Mesenchymal stem cell (in vitro differentiated cells and primary cell): ENCODE data around the gene RAMAC.
A peak's percentile ranks its signal among the peaks of the same experiment; 100 is the strongest.

Experiments used
- DNase-seq: peaks from one replicate; pipeline ENCODE4 v3.0.0-alpha.2; 2013
- H2AFZ ChIP-seq: one replicate; pipeline ENCODE4 v1.6.1; 2013; ENCODE audit warnings: low read depth, mild to moderate bottlenecking, control low read depth, inconsistent platforms, low read length, moderate library complexity
- H2AK5ac ChIP-seq: 2 replicates; pipeline ENCODE4 v1.6.1; 2013; ENCODE audit warnings: low read length, moderate library complexity, mild to moderate bottlenecking, inconsistent platforms; ENCODE audit not compliant: severe bottlenecking
- H2BK120ac ChIP-seq: one replicate; pipeline ENCODE4 v1.6.1; 2013; ENCODE audit warnings: low read depth, mild to moderate bottlenecking, inconsistent platforms, low read length, moderate library complexity
- H2BK12ac ChIP-seq, 2 experiments: one replicate each; pipeline ENCODE4 v1.6.1; 2013; ENCODE audit warnings: inconsistent platforms in 2 of 2, low read length in 2 of 2, mild to moderate bottlenecking in 2 of 2, moderate library complexity in 2 of 2, control low read depth in 1 of 2
- H2BK15ac ChIP-seq: one replicate; pipeline ENCODE4 v1.6.1; 2013; ENCODE audit warnings: mild to moderate bottlenecking, low read depth, inconsistent platforms; ENCODE audit not compliant: poor library complexity, severe bottlenecking
- H2BK5ac ChIP-seq: 2 replicates; pipeline ENCODE4 v1.6.1; 2013; ENCODE audit warnings: low read depth, mild to moderate bottlenecking, low read length, control low read depth, inconsistent platforms; ENCODE audit not compliant: poor library complexity, severe bottlenecking
- H3K14ac ChIP-seq, 2 experiments: one replicate each; pipeline ENCODE4 v1.6.1; 2013; ENCODE audit warnings: inconsistent platforms in 2 of 2, low read length in 2 of 2, control low read depth in 1 of 2, mild to moderate bottlenecking in 1 of 2, moderate library complexity in 1 of 2
- H3K18ac ChIP-seq, 2 experiments: one replicate each; pipeline ENCODE4 v1.6.1; 2013; ENCODE audit warnings: inconsistent platforms in 2 of 2, low read length in 2 of 2, control low read depth in 1 of 2, low read depth in 1 of 2, mild to moderate bottlenecking in 1 of 2
- H3K23ac ChIP-seq, 2 experiments: one replicate each; pipeline ENCODE4 v1.6.1; 2013; ENCODE audit warnings: inconsistent platforms in 2 of 2, low read length in 2 of 2, mild to moderate bottlenecking in 2 of 2, moderate library complexity in 2 of 2, control low read depth in 1 of 2
- H3K27ac ChIP-seq: 2 replicates; pipeline ENCODE4 v1.5.1; 2013; ENCODE audit warnings: mild to moderate bottlenecking, moderate library complexity, low read length, control low read depth, inconsistent platforms; ENCODE audit not compliant: poor library complexity, severe bottlenecking
- H3K27me3 ChIP-seq, 2 experiments: 2 replicates each; pipeline versions ENCODE4 v1.6.1 to v1.7.0; 2013; ENCODE audit warnings: low read length in 2 of 2, mild to moderate bottlenecking in 2 of 2, moderate library complexity in 2 of 2, control low read depth in 1 of 2, inconsistent platforms in 1 of 2; ENCODE audit not compliant: control insufficient read depth in 1 of 2, insufficient read depth in 1 of 2
- H3K36me3 ChIP-seq, 2 experiments: 2 replicates each; pipeline versions ENCODE4 v1.6.1 to v1.7.0; 2013; ENCODE audit warnings: low read length in 2 of 2, control low read depth in 1 of 2, inconsistent platforms in 1 of 2, low read depth in 1 of 2, mild to moderate bottlenecking in 1 of 2; ENCODE audit not compliant: insufficient read depth in 2 of 2, control insufficient read depth in 1 of 2
- H3K4ac ChIP-seq, 2 experiments: one replicate each; pipeline ENCODE4 v1.6.1; 2013; ENCODE audit warnings: inconsistent platforms in 2 of 2, low read length in 2 of 2, mild to moderate bottlenecking in 2 of 2, moderate library complexity in 2 of 2, control low read depth in 1 of 2, low read depth in 1 of 2
- H3K4me1 ChIP-seq: 2 replicates; pipeline ENCODE4 v1.6.1; 2013; ENCODE audit warnings: low read depth, low read length, control low read depth; ENCODE audit not compliant: control insufficient read depth, insufficient read depth
- H3K4me2 ChIP-seq: 2 replicates; pipeline ENCODE4 v1.6.1; 2013; ENCODE audit warnings: low read length, mild to moderate bottlenecking, inconsistent platforms; ENCODE audit not compliant: poor library complexity, severe bottlenecking
- H3K4me3 ChIP-seq, 2 experiments: 2 replicates each; pipeline versions ENCODE4 v1.5.1 to v1.7.0; 2013; ENCODE audit warnings: low read length in 2 of 2, mild to moderate bottlenecking in 2 of 2, control low read depth in 1 of 2, low read depth in 1 of 2; ENCODE audit not compliant: insufficient read depth in 1 of 2
- H3K79me1 ChIP-seq: replicated peaks from 2 replicates; pipeline ENCODE4 v1.6.1; 2013; ENCODE audit warnings: mild to moderate bottlenecking, control low read depth, low read length, inconsistent platforms; ENCODE audit not compliant: poor library complexity, severe bottlenecking
- H3K9ac ChIP-seq: 2 replicates; pipeline ENCODE4 v1.7.0; 2013; ENCODE audit warnings: mild to moderate bottlenecking, low read length, moderate library complexity
- H3K9me3 ChIP-seq: 2 replicates; pipeline ENCODE4 v1.7.0; 2013; ENCODE audit warnings: mild to moderate bottlenecking, low read length; ENCODE audit not compliant: control insufficient read depth
- H4K8ac ChIP-seq: one replicate; pipeline ENCODE4 v1.6.1; 2013; ENCODE audit warnings: inconsistent platforms, mild to moderate bottlenecking, low read length, moderate library complexity
- H4K91ac ChIP-seq: one replicate; pipeline ENCODE4 v1.6.1; 2013; ENCODE audit warnings: mild to moderate bottlenecking, low read length, inconsistent platforms
- WGBS: methylation state at CpG from one replicate; pipeline ENCODE4 v1.1.7; 2013; ENCODE audit warnings: mixed read lengths; 5-methylcytosine and 5-hydroxymethylcytosine counted together

Gene RAMAC

GRCh38 chr15:83011271-83012075, 25.5 kb downstream of the RAMAC start, which contains the start of gene C15orf40:
Gene C15orf40, minus strand, starts transcription at chr15:83011639. Its CDS starts 32 bp downstream, at chr15:83011607.
- DNase-seq: peak; percentile 89
- peak within 1 kb of the TSS; percentile 82 to 85 for H3K18ac ChIP-seq
- H2AFZ ChIP-seq: peak within 1 kb of the TSS; percentile 87
- H3K4me1 ChIP-seq: peaks cover 5% of the 10 kb centered on the region
- H2BK5ac ChIP-seq: no peak within 1 kb of the TSS
- peak within 1 kb of the TSS; percentile 99 for H4K8ac ChIP-seq
- H3K23ac ChIP-seq: no peak within 1 kb of the TSS
- peak within 1 kb of the TSS; percentile 85 to 96 for H3K4me3 ChIP-seq
- H3K9me3 ChIP-seq: no peaks in the 10 kb centered on the region
- peak within 1 kb of the TSS; percentile 94 for H3K9ac ChIP-seq
- peak within 1 kb of the TSS in 1 of 2 experiments; percentile 86 for H3K14ac ChIP-seq
- peak within 1 kb of the TSS; percentile 85 to 91 for H3K4ac ChIP-seq
- H4K91ac ChIP-seq: peak within 1 kb of the TSS; percentile 97
- no peaks in the 10 kb centered on the region for H3K27me3 ChIP-seq
- peaks cover 16 to 38% of the 10 kb centered on the region in 2 experiments for H3K36me3 ChIP-seq
- peak within 1 kb of the TSS; percentile 20 for H2BK15ac ChIP-seq
- H3K79me1 ChIP-seq: peaks cover 21% of the 10 kb centered on the region
- WGBS: 10% methylated on average over 60 of the region's 64 CpGs
- H2BK12ac ChIP-seq: peak within 1 kb of the TSS in 1 of 2 experiments; percentile 0
- peak within 1 kb of the TSS; percentile 70 for H3K27ac ChIP-seq
- H3K4me2 ChIP-seq: peak within 1 kb of the TSS; percentile 53
- H2BK120ac ChIP-seq: no peak within 1 kb of the TSS
- peak within 1 kb of the TSS; percentile 53 for H2AK5ac ChIP-seq

- peaks cover 5% of the 10 kb centered on the region for H3K4me1 ChIP-seq
- H3K27ac ChIP-seq: no peak overlapping the region
- H3K4ac ChIP-seq: peak overlapping the region; percentile 85 to 91
- H3K27me3 ChIP-seq: no peaks in the 10 kb centered on the region
- no peak for DNase-seq
- H3K9me3 ChIP-seq: no peaks in the 10 kb centered on the region
- H3K23ac ChIP-seq: no peak overlapping the region
- no peak overlapping the region for H2BK15ac ChIP-seq
- peak overlapping the region; percentile 99 for H4K8ac ChIP-seq
- H4K91ac ChIP-seq: peak overlapping the region; percentile 97
- H2AFZ ChIP-seq: peak overlapping the region; percentile 87
- H3K9ac ChIP-seq: peak overlapping the region; percentile 94
- peak overlapping the region; percentile 53 for H2AK5ac ChIP-seq
- H3K36me3 ChIP-seq: peaks cover 13 to 37% of the 10 kb centered on the region in 2 experiments
- H3K79me1 ChIP-seq: peaks cover 16% of the 10 kb centered on the region
- H3K18ac ChIP-seq: peak overlapping the region; percentile 73 to 85
- H3K14ac ChIP-seq: peak overlapping the region in 1 of 2 experiments; percentile 86
- peak overlapping the region; percentile 53 for H3K4me2 ChIP-seq
- no peak overlapping the region for H2BK120ac ChIP-seq
- H2BK12ac ChIP-seq: peak overlapping the region in 1 of 2 experiments; percentile 0
- 88% methylated on average over 9 of the region's 9 CpGs for WGBS
- peak overlapping the region in 1 of 2 experiments; percentile 96 for H3K4me3 ChIP-seq
- H2BK5ac ChIP-seq: no peak overlapping the region
Observed at GRCh38 chr15:83012076-83012426, 26.0 kb downstream of the RAMAC start.

DNA sequence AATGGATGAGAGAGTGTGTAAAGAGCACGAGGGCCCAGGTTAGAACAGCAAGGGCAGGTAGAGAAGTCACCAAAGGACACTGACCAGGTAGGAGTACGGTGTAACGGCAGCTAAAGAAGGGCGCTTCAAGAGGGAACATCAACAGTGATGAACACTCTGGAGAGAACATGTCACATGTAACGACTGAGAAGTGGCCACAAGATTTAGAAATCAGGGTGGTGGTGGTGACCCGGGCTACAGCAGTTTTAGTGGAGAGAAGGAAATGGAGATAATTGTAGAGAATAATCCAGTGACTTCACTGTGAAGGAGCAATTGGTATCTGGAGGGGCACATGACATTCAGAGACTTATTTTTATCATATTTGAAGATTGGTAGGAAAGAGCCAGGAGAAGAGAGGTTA, 26.6 kb downstream of the RAMAC start:
- Histone ChIP-seq H3K14ac (no peak overlapping the region), H3K23ac (no peak overlapping the region), H4K91ac (no peak overlapping the region), H2AK5ac (no peak overlapping the region), H3K9me3 (no peaks in the 10 kb centered on the region), H2AFZ (no peak overlapping the region), H2BK15ac (no peak overlapping the region), H3K9ac (peak overlapping the region; percentile 94), H3K18ac (no peak overlapping the region), H3K79me1 (peaks cover 14% of the 10 kb centered on the region), H3K4me3 (peak overlapping the region in 1 of 2 experiments; percentile 96), H3K4ac (no peak overlapping the region), H3K27me3 (no peaks in the 10 kb centered on the region), H3K27ac (no peak overlapping the region), H2BK120ac (no peak overlapping the region), H2BK12ac (no peak overlapping the region), H3K36me3 (peaks cover 11 to 39% of the 10 kb centered on the region in 2 experiments), H2BK5ac (no peak overlapping the region), H3K4me1 (peaks cover 5% of the 10 kb centered on the region), H3K4me2 (no peak overlapping the region), H4K8ac (no peak overlapping the region)
- DNase-seq: no peak
- WGBS: over 99% methylated on average over 6 of the region's 6 CpGs

GRCh38 chr15:83014205-83014653, 28.2 kb downstream of the RAMAC start:
- Histone ChIP-seq H3K4me3 (no peak overlapping the region), H4K8ac (no peak overlapping the region), H3K18ac (no peak overlapping the region), H3K23ac (no peak overlapping the region), H2BK15ac (no peak overlapping the region), H2AK5ac (no peak overlapping the region), H4K91ac (no peak overlapping the region), H3K4ac (no peak overlapping the region), H3K14ac (no peak overlapping the region), H2BK12ac (no peak overlapping the region), H3K27ac (no peak overlapping the region), H3K79me1 (peaks cover 11% of the 10 kb centered on the region), H3K36me3 (peaks cover 7 to 44% of the 10 kb centered on the region in 2 experiments), H3K27me3 (no peaks in the 10 kb centered on the region), H2BK120ac (no peak overlapping the region), H3K4me2 (no peak overlapping the region), H3K9me3 (no peaks in the 10 kb centered on the region), H3K4me1 (peaks cover 5% of the 10 kb centered on the region), H2AFZ (no peak overlapping the region), H3K9ac (no peak overlapping the region), H2BK5ac (no peak overlapping the region)
- WGBS: 79% methylated on average over 5 of the region's 5 CpGs
- DNase-seq: no peak
